ENCODE results near the gene SLC38A10. TPM values are rescaled to one million over a fixed set of nuclear protein-coding genes. Genes with fewer than 3 reads are reported as not detected.
A peak's percentile ranks its signal among the peaks of the same experiment; 100 is the strongest.

SLC38A10 gene
- total RNA-seq, 1 experiment from 2014 or later, result 121 TPM

GRCh38 chr17:81332118-81332834 is 37.2 kb upstream of the SLC38A10 start:
- Mint-ChIP-seq H3K36me3 (ENCODE audit: insufficient read depth, unreplicated experiment) (peaks cover 31% of the 10 kb centered on the region), H3K27me3 (ENCODE audit: unreplicated experiment) (no peaks in the 10 kb centered on the region), H3K9me3 (ENCODE audit: low read depth, unreplicated experiment) (no peaks in the 10 kb centered on the region), H3K27ac (ENCODE audit: unreplicated experiment) (no peak overlapping the region), H3K4me3 (ENCODE audit: low read depth, unreplicated experiment) (no peak overlapping the region), H3K4me1 (ENCODE audit: low read depth, unreplicated experiment) (peaks cover 40% of the 10 kb centered on the region)
- no peak for TF ChIP-seq CTCF (IDR thresholded peaks at IDR 0.05; ENCODE audit: unreplicated experiment)
- CTCF ChIA-PET, result no interaction called here
- BruUV-seq (replicated peaks), result no TSS peak
- intact Hi-C loops (cut with micrococcal nuclease; ENCODE audit: unreplicated experiment), result no loop called here
- DNase-seq, result no peak

GRCh38 chr17:81331527-81332043 is 36.5 kb upstream of the SLC38A10 start:
- peaks cover 40% of the 10 kb centered on the region for H3K4me1 Mint-ChIP-seq (ENCODE audit: low read depth, unreplicated experiment)

GRCh38 chr17:81330884-81331245 is 35.8 kb upstream of the SLC38A10 start:
- BruUV-seq (replicated peaks), result no TSS peak
- Mint-ChIP-seq H3K36me3 (ENCODE audit: insufficient read depth, unreplicated experiment) (peaks cover 31% of the 10 kb centered on the region), H3K27me3 (ENCODE audit: unreplicated experiment) (no peaks in the 10 kb centered on the region), H3K4me3 (ENCODE audit: low read depth, unreplicated experiment) (peak overlapping the region; percentile 70), H3K4me1 (ENCODE audit: low read depth, unreplicated experiment) (peaks cover 40% of the 10 kb centered on the region), H3K9me3 (ENCODE audit: low read depth, unreplicated experiment) (no peaks in the 10 kb centered on the region), H3K27ac (ENCODE audit: unreplicated experiment) (peak overlapping the region; percentile 82)
- intact Hi-C loops (cut with micrococcal nuclease; ENCODE audit: unreplicated experiment), result no loop called here
- no peak for TF ChIP-seq CTCF (IDR thresholded peaks at IDR 0.05; ENCODE audit: unreplicated experiment)
- CTCF ChIA-PET, result interaction anchor here (0.9 to 2.2 kb wide), 2 partner anchors 11 to 21 kb away, joined by 3 to 15 read pairs; no protein-coding TSS in a partner anchor
- no peak for DNase-seq

More at GRCh38 chr17:81331527-81332043, 36.5 kb upstream of the SLC38A10 start:
- no peak for TF ChIP-seq CTCF (IDR thresholded peaks at IDR 0.05; ENCODE audit: unreplicated experiment)
- CTCF ChIA-PET, result interaction anchor here (0.9 kb wide), 1 partner anchor 12 kb away, joined by 3 read pairs; no protein-coding TSS in a partner anchor
- BruUV-seq (replicated peaks), result no TSS peak
- no peak for DNase-seq
- intact Hi-C loops (cut with micrococcal nuclease; ENCODE audit: unreplicated experiment), result no loop called here
- Mint-ChIP-seq H3K4me3 (ENCODE audit: low read depth, unreplicated experiment) (no peak overlapping the region), H3K27me3 (ENCODE audit: unreplicated experiment) (no peaks in the 10 kb centered on the region), H3K9me3 (ENCODE audit: low read depth, unreplicated experiment) (no peaks in the 10 kb centered on the region), H3K27ac (ENCODE audit: unreplicated experiment) (no peak overlapping the region), H3K36me3 (ENCODE audit: insufficient read depth, unreplicated experiment) (peaks cover 31% of the 10 kb centered on the region)

- Mint-ChIP-seq H3K9me3 (ENCODE audit: low read depth, unreplicated experiment) (no peaks in the 10 kb centered on the region), H3K4me1 (ENCODE audit: low read depth, unreplicated experiment) (peaks cover 40% of the 10 kb centered on the region), H3K36me3 (ENCODE audit: insufficient read depth, unreplicated experiment) (peaks cover 31% of the 10 kb centered on the region), H3K4me3 (ENCODE audit: low read depth, unreplicated experiment) (peak overlapping the region; percentile 70), H3K27me3 (ENCODE audit: unreplicated experiment) (no peaks in the 10 kb centered on the region), H3K27ac (ENCODE audit: unreplicated experiment) (peak overlapping the region; percentile 82)
- no TSS peak for BruUV-seq (replicated peaks)
- intact Hi-C loops (cut with micrococcal nuclease; ENCODE audit: unreplicated experiment), result no loop called here
- CTCF ChIA-PET, result interaction anchor here (0.5 to 2.2 kb wide), 10 partner anchors 10 to 155 kb away, joined by 3 to 15 read pairs (median 4); partner anchors contain the start of genes BAHCC1 and SLC38A10
- no peak for TF ChIP-seq CTCF (IDR thresholded peaks at IDR 0.05; ENCODE audit: unreplicated experiment)
- DNase-seq, result peak; percentile 72
Measured at GRCh38 chr17:81329927-81330883, 35.1 kb upstream of the SLC38A10 start.

All from Calu3 (cell line).